T1000 (cell line): Measurements from ENCODE around the gene ACTL6B.

Source experiments
- DNase-seq: peaks from one replicate; lab custom pipeline; 2025; ENCODE audit warnings: mixed read lengths; lab: John Stamatoyannopoulos, UW

ACTL6B gene

DNA sequence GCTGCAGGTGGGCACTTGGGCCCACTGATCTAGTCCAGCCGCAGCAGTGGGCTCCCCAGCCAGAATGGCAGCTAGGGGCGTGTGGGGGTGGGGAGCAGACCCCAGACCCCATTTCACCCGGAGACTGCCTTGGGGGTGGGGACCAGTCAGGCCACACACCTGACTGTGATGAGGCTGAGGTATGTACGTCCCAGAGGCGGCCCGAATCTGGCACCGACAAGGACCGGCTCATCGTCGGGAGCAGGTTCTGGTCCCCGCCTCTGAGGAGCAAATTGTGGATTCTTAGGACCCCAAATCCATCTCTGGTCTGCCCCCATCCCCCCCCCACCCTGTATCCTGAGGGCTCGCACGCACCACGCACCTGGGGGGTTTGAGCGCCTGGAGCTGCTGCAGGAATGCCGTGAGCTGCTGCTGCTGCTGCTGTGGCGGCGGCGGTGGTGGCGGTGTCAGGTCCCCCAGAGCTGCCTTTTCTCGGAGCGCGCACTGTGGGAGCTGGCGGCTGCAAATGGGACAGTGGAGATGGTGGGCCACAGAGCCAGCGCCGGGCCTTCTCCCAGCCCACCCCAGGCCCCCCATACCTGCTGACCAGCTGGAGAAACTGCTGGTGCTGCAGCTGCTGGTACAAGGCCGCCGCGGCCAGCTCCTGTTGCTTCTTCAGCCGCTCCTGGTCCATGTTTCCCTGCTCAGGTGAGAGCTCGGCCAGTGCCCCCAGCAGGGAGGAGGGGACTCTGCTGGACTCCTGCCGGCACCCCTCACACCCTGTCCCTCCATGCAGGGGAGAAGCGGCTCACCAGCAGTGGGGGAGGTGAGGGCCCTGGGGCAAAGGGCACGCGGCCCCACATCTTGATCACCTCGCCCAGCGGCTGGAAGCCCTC, 27.6 kb upstream of the ACTL6B start:
- no peak for DNase-seq

DNA sequence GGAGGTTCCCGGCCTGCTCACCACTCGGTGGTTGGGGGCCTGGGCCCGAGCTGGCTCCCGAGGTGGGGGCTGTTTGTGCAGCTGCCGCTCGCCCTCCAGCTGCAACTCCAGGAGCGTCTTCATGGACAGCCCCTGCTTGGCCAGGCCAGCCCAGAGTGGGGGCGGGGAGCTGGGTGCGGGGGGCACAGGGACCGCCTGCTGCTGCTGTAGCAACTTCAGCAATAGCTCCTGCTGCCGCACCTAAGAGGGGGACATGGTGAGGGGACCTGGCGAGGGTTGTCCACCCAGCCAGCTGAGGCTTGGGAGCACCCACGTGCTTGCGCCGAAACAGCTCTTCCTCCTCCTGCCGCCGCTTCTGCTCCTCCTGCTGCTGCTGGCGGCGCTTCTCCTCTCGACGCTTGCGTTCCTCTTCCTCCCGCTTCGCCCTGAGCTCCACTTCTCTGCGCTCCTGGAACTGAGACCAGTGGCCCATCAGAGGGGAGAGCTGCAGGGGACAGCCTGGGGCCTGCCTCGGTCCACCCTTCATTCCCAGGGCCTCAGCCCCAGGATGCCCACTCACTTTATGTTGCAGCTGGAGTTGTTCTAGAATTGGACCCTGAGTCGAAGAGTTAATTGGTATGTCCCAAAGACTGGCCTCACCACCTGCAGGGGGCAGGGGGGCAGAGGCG, 26.9 kb upstream of the ACTL6B start:
- no peak for DNase-seq

DNA sequence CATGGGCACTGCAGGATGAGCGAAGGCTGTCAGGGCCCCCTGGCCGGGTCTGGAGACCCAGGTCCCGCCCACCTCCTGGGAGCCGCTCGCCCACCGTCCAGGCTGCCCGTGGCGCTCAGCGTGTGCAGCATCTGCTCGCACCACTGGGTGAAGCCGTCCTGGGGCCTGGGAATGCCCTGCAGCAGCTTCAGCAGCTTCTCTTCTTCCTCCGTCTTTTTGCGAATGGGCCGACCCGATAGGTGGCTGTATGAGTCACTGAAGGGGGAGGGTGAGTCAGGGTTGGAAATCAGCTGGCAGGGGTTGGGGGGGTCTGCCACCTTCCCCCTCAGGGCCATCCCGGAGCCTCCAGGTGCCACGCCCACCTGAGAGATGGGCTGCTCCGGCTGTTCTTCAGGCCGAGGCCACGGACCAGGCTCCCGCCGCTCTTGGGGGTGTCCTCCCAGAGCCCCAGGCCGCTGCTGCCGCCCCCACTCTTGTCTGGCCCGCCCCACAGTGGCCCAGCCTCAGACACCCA, 26.0 kb upstream of the ACTL6B start:
- DNase-seq, result peak; percentile 24

DNA sequence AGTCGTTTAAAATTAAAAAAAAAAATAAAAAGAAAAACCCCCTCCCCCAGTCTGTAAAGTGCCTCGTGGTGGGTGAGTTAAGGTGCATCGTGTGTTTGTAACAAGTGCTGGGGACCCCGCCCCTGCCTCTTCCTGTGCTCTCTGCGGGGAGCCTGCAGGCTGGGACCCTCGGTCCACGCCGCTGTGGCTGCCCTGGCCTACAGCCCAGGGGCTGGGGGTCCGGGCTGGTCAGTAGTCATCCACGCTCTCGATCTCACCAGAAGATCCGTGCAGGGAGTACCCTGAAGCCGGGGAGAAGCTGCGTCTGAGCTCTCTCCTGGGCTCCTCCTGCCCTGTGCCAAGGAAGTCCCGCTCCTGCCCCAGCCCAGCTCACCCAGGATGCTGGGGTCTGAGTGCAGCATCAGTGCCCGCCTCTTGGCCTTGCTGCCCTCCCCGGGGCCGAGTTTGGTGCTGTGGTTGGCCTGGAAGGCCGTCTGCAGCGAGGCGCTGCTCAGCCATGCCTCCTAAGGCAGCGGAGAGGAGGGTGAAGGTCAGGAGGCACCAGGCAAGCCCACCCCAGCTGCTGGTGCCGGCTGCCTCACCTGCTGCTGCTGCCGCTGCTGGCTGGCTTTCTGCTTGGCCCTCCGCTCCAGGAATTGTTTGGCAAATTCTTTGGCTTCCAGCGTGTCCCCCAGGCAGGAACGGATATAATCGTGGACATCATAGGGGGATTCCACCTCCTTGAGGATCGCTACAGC, 25.4 kb upstream of the ACTL6B start:
- DNase-seq, result no peak

DNA sequence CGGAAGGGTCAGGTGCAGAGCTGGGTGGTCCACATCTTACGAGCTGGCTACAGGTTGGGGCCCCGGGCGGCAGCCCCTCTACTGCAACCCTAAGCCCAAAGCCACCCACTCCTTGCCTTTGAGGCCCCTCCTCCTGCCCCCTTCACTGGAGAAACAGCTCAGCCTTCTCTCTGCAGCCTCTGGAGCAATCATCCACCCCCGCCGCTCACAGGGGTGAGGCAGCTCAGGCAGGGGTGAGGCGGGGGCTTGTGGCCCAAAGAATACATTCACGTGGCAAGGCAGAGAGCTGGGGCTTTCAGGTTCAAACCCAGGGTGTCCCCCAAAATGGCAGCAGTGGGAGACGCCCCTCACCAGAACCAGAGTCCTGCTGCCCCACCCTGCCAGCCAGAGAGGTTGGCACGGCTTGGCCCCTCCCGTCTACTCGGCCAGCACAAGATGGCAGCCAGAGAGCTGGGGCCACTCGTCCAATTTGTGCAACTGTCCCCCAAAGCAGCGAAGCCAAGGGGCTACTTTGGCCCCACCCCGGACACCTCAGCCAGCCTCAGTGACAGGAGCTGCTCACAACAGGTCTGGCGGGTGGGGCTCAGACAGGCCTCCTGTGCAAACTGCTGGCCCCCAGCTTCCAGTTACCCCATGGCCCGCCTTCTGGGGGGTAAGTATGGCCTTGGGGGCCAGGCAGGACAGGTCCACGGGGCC, 24.5 kb upstream of the ACTL6B start:
- no peak for DNase-seq

DNA sequence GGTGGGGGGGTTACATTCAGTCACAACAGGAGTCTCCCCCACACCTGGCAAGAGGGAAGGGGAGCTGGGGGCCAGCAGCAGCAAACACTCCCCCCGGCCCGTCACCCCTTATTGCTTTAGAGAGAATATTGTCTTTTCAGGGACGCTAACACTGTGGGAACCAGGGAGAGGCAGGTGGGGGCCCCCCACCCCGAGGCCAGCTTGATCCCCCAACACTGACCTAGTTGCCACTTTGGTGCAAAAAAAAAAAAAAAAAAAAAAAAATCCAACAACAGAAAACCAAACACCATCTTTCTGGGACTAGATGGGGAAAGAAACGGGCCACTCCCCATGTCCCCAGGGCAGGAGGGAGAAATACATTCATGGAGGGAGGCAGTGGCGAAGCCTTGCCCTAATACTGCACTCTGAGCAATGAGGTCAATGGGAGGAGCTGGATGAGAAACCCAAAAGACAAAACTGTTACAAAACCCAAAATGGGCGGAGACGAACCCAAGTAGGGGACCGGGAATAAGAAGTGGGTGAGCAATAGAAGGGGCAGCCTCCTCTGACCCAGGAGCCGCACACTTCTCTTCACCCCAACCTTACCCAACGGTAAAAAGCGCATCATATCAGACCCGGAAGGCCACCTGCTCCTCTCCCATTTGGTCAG, 23.8 kb upstream of the ACTL6B start:
- no peak for DNase-seq

DNA sequence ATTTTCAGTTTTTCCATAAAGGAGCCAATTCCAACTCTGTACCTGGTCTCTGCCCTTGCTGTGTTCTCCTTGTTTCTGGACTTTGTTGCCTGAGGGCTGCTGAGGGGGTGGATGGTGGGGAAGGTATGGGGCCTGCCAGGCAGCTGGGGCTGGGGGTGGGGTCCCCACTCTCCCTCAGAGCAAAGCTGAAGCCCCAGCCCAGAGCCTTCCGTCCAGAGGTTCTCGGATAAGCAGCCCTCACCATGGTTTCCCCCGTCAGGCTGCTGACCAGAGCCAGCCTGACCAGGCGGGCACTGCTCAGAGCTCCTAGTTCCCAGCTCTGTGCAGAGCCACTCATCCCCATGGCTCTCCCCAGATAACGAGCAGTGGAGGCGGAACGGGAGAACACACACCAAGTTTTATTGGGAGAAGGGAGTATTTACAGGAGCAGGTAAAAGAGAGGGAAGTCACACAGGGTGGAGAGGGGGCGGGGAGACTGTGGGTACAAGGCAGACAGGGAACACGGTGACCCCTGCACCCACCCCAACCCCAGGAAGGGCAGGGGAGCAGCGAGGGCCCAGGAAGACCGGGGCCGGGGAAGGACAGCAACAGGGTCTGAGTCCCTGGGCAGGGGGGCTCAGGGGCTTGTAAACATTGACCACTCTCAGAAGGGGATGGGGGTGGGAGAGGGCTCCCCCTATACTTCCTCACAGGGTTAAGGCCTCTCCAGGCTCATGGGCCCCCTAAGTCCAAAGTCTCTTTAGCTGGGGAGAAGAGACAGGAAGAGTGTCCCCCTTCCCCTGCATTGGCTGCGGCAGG, 23.1 kb upstream of the ACTL6B start:
- DNase-seq, result no peak

DNA sequence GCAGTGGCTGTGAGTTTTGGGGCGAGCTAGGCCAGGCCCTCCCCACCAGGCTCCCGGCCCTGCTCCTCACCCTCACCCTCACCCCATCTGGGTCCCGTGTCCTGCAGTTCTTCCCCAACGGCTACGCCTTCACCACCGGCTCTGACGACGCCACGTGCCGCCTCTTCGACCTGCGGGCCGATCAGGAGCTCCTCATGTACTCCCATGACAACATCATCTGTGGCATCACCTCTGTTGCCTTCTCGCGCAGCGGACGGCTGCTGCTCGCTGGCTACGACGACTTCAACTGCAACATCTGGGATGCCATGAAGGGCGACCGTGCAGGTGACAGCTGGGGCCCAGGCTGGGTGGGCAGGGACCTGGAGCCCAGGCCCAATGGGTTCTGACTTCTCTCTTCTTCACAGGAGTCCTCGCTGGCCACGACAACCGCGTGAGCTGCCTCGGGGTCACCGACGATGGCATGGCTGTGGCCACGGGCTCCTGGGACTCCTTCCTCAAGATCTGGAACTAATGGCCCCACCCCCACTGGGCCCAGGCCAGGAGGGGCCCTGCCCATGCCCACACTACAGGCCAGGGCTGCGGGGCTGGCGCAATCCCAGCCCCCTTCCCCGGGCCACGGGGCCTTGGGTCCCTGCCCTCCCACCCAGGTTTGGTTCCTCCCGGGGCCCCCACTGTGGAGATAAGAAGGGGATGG, 22.2 kb upstream of the ACTL6B start:
- no peak for DNase-seq

DNA sequence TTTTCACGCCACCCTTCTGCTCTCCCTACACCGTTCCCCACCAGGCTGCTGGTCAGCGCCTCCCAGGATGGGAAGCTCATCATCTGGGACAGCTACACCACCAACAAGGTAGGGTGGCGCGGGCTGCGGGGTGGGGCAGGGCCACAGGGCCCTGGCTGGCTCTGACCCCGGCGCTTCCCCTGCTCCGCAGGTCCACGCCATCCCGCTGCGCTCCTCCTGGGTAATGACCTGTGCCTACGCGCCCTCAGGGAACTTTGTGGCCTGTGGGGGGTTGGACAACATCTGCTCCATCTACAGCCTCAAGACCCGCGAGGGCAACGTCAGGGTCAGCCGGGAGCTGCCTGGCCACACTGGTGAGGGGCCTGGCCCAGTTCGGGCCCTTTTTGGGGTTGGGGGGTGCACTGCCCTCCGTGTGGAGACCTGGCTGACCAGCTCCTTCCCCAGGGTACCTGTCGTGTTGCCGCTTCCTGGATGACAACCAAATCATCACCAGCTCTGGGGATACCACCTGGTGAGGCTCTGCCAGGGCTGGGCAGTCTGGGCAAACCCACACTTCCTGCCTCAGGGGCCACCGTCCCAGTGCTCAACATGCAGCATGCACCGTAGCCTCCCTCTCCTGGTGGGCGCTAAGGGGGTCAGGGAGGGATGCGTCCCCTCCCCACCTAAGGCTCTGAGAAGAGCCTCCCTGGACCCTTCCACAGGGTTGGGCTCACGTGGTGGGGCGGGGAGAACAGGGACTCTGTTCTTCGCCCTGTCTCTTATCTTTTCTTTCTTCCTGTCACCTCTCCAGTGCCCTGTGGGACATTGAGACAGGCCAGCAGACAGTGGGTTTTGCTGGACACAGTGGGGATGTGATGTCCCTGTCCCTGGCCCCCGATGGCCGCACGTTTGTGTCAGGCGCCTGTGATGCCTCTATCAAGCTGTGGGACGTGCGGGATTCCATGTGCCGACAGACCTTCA, 21.3 kb upstream of the ACTL6B start:
- no peak for DNase-seq

DNA sequence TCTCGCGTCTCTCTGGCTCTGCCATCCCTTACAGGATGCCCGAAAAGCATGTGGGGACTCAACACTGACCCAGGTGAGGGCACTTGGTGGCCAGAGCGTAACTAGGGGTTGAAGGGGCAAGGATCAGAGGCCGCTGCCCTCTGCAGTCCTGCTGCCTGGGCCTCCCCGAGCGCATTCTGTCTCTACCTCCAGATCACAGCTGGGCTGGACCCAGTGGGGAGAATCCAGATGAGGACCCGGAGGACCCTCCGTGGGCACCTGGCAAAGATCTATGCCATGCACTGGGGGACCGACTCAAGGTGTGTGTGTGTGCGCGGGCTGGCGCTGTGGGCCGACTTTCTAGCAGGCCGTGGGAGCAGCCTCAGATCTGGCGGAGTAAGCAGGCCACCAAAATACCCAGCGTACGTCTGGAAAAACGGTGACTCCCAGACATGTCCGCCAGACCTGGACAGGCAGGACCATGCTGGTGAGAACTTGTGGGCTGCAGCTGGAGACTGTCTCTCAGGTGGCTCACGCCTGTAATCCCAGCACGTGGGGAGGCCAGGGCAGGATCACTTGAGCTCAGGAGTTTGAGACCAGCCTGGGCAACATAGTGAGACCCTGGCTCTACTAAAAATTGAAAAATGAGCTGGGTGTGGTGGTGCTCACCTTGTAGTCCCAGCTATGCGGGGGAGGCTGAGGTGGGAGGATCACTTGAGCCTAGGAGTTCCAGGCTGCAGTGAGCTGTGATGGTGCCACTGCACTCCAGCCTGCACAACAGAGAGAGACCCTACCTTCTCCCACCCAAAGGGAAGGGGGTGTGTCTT, 20.5 kb upstream of the ACTL6B start:
- no peak for DNase-seq

DNA sequence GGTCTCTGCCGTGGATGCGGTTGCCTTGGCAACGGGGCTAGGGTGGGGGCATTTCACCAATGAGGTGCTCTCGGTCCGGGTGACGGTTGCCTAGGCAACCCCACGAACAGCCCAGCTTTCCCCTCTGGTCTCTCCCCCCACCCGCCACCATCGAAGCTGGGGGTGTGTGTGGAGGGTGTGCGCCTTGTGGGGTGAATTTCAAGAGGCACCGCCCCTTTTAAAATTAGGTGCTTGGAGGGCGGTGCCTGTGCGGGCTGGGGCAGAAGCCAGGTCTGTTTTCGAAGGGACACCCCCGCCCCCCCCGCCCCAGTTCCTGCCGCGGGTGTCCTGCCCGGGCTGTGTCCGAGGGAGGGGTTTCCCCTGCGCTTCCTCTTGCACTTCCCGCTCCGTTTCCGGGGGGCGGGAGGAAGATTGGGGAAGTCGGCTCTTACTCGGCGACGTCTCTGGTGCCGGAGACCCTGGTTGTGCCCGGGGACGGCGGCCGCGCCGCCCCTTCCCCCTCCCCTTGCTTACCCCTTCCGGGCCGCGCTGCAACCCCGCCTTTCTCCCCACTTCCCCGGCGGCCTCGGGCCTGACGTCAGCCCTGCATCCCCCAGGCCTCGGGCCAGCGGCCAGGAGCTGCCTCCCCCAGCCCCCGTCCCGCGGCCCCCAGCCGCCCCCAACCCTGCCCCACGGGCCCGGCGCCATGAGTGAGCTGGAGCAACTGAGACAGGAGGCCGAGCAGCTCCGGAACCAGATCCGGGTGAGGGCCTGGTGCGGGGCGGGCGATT, 19.5 kb upstream of the ACTL6B start:
- DNase-seq, result peak; percentile 44

DNA sequence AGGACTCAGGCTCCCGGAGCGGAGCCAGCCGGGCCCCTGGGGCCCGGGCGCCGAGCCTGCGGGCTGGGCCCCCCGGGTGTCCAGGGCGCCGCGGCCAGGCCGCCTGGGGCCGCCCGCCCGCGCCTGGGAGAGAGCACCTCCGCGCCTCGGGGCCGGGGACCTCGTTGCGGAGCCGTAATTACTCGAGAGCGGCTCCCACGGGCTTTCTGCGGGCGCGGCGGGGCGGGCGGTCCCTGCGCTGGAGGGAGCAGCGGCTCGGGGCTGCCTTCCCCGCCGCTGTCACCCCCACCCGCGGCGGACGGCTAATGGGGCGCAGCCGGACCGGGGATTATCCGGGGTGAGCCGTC, 18.8 kb upstream of the ACTL6B start:
- DNase-seq, result no peak

DNA sequence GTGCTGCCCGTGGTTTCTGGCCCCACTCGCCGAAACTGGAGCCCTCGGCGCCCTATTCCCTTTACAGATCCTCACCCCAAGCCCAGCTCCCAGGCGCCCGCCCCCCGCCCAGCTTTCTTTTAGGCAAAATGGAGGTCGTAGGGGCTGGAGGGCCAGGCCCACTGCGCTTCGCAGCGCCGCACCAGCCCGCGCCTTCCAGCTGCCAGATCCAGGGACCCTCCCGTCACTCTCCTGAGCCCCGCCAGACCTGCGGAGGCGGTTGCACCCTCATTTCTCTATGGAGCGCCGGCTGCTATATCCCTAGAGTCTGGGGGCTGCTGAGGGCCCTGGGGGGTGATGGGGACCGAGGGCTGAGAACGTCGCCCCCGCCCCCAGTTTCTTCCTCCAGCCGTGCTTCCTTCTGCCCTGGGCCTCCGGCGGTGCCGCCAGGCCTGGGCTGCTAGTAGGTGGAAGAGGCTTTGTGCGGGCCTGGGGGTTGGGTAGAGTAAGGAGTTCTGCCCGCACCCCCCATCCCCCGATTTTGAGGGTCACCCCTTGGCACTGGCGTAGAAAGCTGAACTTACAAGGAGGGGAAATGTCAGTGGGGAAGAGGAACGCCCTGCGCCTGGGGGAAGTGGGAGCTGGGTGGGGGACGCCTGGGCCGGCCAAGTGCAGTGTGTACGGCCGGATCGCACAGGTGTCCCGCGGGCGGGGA, 18.3 kb upstream of the ACTL6B start:
- no peak for DNase-seq

DNA sequence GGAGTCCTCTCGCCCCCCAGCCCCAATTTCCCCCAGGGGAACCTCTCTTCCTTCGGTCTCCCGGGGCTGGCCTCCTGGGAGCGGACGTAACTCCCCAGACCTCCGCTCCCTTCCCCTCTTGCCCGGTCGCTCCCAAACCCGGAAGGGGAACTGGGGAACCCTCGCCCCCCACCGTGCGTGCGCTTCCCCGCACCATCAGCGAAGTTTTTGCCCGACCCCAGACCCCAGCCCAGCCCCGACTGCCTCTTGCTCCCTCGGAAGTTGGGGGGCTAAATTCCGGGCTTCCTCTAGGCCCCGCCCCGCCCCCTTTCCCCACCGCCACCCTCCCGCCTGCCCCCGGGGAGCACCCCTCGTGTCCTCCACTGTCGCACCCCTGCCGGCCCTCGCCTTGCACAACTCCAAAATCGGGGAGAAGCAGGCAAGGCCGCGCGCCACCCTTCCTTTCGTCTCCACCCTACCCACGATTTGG, 17.7 kb upstream of the ACTL6B start:
- no peak for DNase-seq

DNA sequence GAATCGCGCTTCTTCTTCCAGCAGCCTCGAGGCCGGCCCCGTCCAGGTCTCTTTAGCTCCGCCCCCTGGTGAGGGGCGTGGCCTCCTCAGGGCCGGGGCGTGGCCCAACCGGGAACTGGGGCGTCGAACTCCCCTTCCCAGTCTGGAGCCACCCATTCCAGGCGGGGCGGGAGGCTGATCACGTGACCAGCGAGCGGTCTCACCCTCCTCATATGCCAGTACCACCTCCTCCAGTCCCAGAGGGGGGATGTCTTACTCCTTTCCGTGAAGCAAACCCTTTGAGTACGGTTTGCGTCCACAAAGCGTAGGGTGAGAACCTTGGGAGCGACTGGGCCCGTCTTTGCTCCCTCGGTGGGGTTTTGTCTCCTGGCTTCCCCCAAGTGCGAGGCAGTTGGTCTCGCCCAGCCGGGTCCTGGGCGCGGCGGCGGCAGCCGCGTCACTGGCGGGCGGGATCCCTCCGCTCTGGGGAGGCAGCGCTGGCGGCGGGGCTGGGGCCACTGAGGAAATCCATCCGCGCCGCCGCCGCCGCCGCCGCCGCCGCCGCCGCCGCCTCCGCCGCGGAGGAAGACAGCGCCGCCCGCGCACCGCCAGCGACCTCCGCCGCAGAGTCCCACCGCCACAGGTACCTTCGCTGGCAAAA, 17.2 kb upstream of the ACTL6B start, which contains the start of gene GNB2:
GNB2 (plus strand) TSS at position 439 of the 640 bp plus-strand sequence. CDS start 2,526 bp downstream, outside the sequence.
- DNase-seq, result peak; percentile 92
